Astrocyte (in vitro differentiated cells and primary cell): ENCODE results near the gene HNRNPM. TPM values are rescaled to one million over a fixed set of nuclear protein-coding genes. Genes with fewer than 3 reads are reported as not detected.

Experiments
- DNase-seq: peaks from one replicate; pipeline ENCODE4 v3.0.0-alpha.2; 2010; ENCODE audit warnings: low read depth
- FAIRE-seq: peaks from 2 replicates; lab custom pipeline; 2011; peaks lifted over from hg19 to GRCh38; lab: Jason Lieb, UNC
- H2AFZ ChIP-seq: 2 replicates; pipeline ENCODE4 v1.6.0; 2012; ENCODE audit warnings: low read depth, low read length, inconsistent platforms
- H3K27ac ChIP-seq: 2 replicates; pipeline ENCODE4 v1.5.1; 2011; ENCODE audit warnings: low read depth, low read length, inconsistent platforms
- H3K27me3 ChIP-seq: 2 replicates; pipeline ENCODE4 v1.6.0; 2011; ENCODE audit warnings: low read length, inconsistent platforms; ENCODE audit not compliant: insufficient read depth
- H3K36me3 ChIP-seq: 2 replicates; pipeline ENCODE4 v1.5.1; 2011; ENCODE audit warnings: low read length, inconsistent platforms; ENCODE audit not compliant: insufficient read depth
- H3K4me1 ChIP-seq: 2 replicates; pipeline ENCODE4 v1.5.1; 2011; ENCODE audit warnings: low read length, inconsistent platforms; ENCODE audit not compliant: insufficient read depth
- H3K4me2 ChIP-seq: 2 replicates; pipeline ENCODE4 v1.6.0; 2012; ENCODE audit warnings: low read length, inconsistent platforms
- H3K4me3 ChIP-seq: 2 replicates; pipeline ENCODE4 v1.5.1; 2011; ENCODE audit warnings: low read depth, mild to moderate bottlenecking, low read length, inconsistent platforms; ENCODE audit not compliant: insufficient read depth
- H3K79me2 ChIP-seq: 2 replicates; pipeline ENCODE4 v1.6.0; 2012; ENCODE audit warnings: mild to moderate bottlenecking, low read length, inconsistent platforms; ENCODE audit not compliant: insufficient read depth
- H3K9ac ChIP-seq: 2 replicates; pipeline ENCODE4 v1.6.0; 2012; ENCODE audit warnings: mild to moderate bottlenecking, low read length, inconsistent platforms
- H3K9me3 ChIP-seq: 2 replicates; pipeline ENCODE4 v1.5.1; 2012; ENCODE audit warnings: low read depth, mild to moderate bottlenecking, low read length, inconsistent platforms; ENCODE audit not compliant: insufficient read depth
- H4K20me1 ChIP-seq: 2 replicates; pipeline ENCODE4 v1.6.0; 2012; ENCODE audit warnings: low read length, inconsistent platforms; ENCODE audit not compliant: insufficient read depth
- H3K27ac Mint-ChIP-seq: one replicate; pipeline ENCODE4 v1.8.0; 2021; ENCODE audit warnings: mild to moderate bottlenecking, mixed read lengths; ENCODE audit not compliant: unreplicated experiment
- H3K27me3 Mint-ChIP-seq: one replicate; pipeline ENCODE4 v1.8.0; 2021; ENCODE audit warnings: low read depth, mixed read lengths; ENCODE audit not compliant: unreplicated experiment
- H3K36me3 Mint-ChIP-seq: one replicate; pipeline ENCODE4 v1.8.0; 2021; ENCODE audit warnings: low read depth, mixed read lengths; ENCODE audit not compliant: unreplicated experiment
- H3K4me1 Mint-ChIP-seq: one replicate; pipeline ENCODE4 v1.8.0; 2021; ENCODE audit warnings: low read depth, mixed read lengths; ENCODE audit not compliant: unreplicated experiment
- H3K4me3 Mint-ChIP-seq: one replicate; pipeline ENCODE4 v1.8.0; 2021; ENCODE audit warnings: mild to moderate bottlenecking, moderate library complexity, mixed read lengths; ENCODE audit not compliant: unreplicated experiment
- H3K9me3 Mint-ChIP-seq: one replicate; pipeline ENCODE4 v1.8.0; 2021; ENCODE audit warnings: mild to moderate bottlenecking, mixed read lengths; ENCODE audit not compliant: unreplicated experiment
- CTCF ChIP-seq: IDR thresholded peaks from 2 replicates; pipeline ENCODE4 v1.5.1; 2011; ENCODE audit warnings: low read depth, mild to moderate bottlenecking, inconsistent platforms, low read length, moderate library complexity; ENCODE audit not compliant: insufficient read depth
- EZH2 ChIP-seq: IDR thresholded peaks from 2 replicates; pipeline ENCODE4 v1.6.1; 2012; ENCODE audit warnings: mild to moderate bottlenecking, low read length, inconsistent platforms; ENCODE audit not compliant: insufficient read depth
- total RNA-seq: library from RNA; stranded (reverse); gene quantifications from 2 replicates; pipeline ENCODE4 v1.2.1, GENCODE V29; 2021

The HNRNPM gene
- total RNA-seq, 1 donor from 2014 or later = 172 TPM

DNA sequence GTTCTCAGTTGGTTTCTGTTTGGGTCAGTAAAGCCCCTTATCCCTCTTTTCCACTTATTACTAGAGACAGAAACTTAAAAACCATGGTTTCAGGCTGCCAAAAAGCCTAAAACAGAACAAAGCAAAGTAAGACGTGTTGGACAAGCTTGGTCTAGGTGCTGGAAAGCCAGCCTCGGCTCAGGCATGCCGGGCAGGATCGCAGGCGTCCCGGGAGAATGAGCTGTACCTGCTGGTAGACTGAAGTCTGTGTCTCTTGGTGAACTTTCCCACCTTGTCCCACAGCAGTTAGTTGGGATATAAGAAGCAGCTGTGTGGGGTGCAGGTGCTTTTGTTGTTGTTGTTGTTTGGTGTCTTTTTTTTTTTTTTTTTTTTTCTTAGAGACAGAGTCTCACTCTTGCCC, 36.8 kb downstream of the HNRNPM start:
- Histone ChIP-seq H4K20me1 (peaks cover 92% of the 10 kb centered on the region), H3K4me3 (no peak overlapping the region), H3K9ac (no peak overlapping the region), H2AFZ (no peak overlapping the region), H3K27ac (no peak overlapping the region), H3K36me3 (peaks cover 37% of the 10 kb centered on the region), H3K9me3 (no peaks in the 10 kb centered on the region), H3K4me2 (no peak overlapping the region), H3K79me2 (peaks cover 87% of the 10 kb centered on the region), H3K27me3 (no peaks in the 10 kb centered on the region), H3K4me1 (no peaks in the 10 kb centered on the region)
- H3K27ac Mint-ChIP-seq = no peak overlapping the region
- DNase-seq (no peak), FAIRE-seq (no peak)
- TF ChIP-seq EZH2 = no peak
- no peak for TF ChIP-seq CTCF
- H3K9me3 Mint-ChIP-seq = no peaks in the 10 kb centered on the region
- peaks cover 15% of the 10 kb centered on the region for H3K36me3 Mint-ChIP-seq
- H3K4me3 Mint-ChIP-seq = no peak overlapping the region
- H3K27me3 Mint-ChIP-seq = no peaks in the 10 kb centered on the region
- peaks cover 15% of the 10 kb centered on the region for H3K4me1 Mint-ChIP-seq

GRCh38 chr19:8482696-8483095, 37.9 kb downstream of the HNRNPM start:
- Histone ChIP-seq H3K36me3 (peaks cover 34% of the 10 kb centered on the region), H3K9me3 (no peaks in the 10 kb centered on the region), H3K27ac (no peak overlapping the region), H3K27me3 (no peaks in the 10 kb centered on the region), H3K4me2 (no peak overlapping the region), H4K20me1 (peaks cover 94% of the 10 kb centered on the region), H3K79me2 (peaks cover 76% of the 10 kb centered on the region), H3K9ac (no peak overlapping the region), H2AFZ (no peak overlapping the region), H3K4me1 (no peaks in the 10 kb centered on the region), H3K4me3 (no peak overlapping the region)
- no peak for DNase-seq
- Mint-ChIP-seq H3K27ac (no peak overlapping the region), H3K9me3 (no peaks in the 10 kb centered on the region), H3K36me3 (peaks cover 22% of the 10 kb centered on the region), H3K4me1 (peaks cover 15% of the 10 kb centered on the region), H3K27me3 (no peaks in the 10 kb centered on the region), H3K4me3 (no peak overlapping the region)
- no peak for TF ChIP-seq CTCF
- no peak for TF ChIP-seq EZH2
- FAIRE-seq = no peak

DNA sequence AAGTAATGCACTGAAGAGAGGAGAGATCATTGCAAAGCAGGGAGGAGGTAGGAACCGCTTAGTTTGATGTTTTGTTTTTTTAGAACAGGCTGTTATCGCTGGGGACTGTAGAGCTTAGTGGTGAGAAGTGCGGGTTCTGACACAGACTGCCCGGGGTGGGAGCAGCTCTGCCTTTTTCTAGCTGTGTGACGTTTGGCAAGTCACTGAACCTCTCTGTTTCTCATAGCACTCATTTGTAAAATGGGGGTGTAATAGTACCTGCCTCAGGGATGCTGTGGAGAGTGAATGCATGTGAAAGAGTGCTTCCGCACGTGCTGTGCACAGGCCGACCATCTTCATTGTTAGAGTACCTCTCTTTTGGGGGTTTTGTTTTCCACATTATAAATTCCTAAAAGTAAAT, 38.4 kb downstream of the HNRNPM start:
- Mint-ChIP-seq H3K36me3 (peaks cover 26% of the 10 kb centered on the region), H3K27ac (no peak overlapping the region), H3K4me1 (peaks cover 12% of the 10 kb centered on the region)

More for the DNA sequence above, 38.4 kb downstream of the HNRNPM start:
- Histone ChIP-seq H3K79me2 (peaks cover 71% of the 10 kb centered on the region), H3K9me3 (no peaks in the 10 kb centered on the region), H3K4me1 (no peaks in the 10 kb centered on the region), H3K27me3 (no peaks in the 10 kb centered on the region), H3K36me3 (peaks cover 33% of the 10 kb centered on the region), H3K27ac (no peak overlapping the region), H4K20me1 (peaks cover 94% of the 10 kb centered on the region), H3K4me2 (no peak overlapping the region), H3K9ac (no peak overlapping the region), H3K4me3 (no peak overlapping the region), H2AFZ (no peak overlapping the region)
- no peak for DNase-seq
- H3K9me3 Mint-ChIP-seq = no peaks in the 10 kb centered on the region
- no peaks in the 10 kb centered on the region for H3K27me3 Mint-ChIP-seq
- FAIRE-seq = no peak
- TF ChIP-seq CTCF (no peak), EZH2 (no peak)
- H3K4me3 Mint-ChIP-seq = no peak overlapping the region
